ENCODE data around the gene SUPT6H.
"Not testable (repeated sequence)": the region's sequence is repeated elsewhere in the genome, so short reads cannot be mapped to it uniquely, and the experiment has no call there.

Gene SUPT6H

DNA sequence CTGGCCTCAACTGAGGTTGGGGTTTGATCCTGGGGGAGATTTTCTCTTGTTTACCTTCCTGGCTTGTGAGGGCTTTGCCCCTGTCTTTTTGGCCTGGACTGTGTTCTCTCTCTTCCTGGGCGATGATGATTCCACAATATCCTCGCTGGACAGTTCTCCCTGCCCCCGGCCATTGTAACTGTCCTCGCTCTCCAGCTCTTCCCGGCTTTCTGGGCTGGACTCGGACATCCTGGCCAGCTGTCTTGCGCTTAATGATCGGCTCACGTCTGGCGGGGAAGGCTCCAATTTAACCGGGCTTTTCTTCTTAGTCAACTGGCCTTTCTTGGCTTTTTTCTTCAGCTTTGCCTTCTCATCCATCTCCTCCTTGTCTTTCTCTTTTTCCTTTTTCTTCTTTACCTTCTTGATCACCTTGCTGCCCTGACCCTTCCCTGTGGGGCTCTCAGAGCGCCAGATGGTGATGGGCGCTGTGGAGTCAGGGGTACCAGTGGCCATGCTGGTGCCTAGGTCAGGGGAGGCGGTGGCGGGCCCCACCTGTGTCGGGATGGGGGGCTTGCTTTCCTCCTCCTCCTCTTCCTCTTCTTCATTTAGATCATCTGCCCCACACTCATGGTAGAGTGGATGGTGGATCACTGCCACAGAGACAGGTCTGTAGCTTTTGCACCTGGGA lies 41.7 kb downstream of the SUPT6H start:
- no peak for FAIRE-seq

DNA sequence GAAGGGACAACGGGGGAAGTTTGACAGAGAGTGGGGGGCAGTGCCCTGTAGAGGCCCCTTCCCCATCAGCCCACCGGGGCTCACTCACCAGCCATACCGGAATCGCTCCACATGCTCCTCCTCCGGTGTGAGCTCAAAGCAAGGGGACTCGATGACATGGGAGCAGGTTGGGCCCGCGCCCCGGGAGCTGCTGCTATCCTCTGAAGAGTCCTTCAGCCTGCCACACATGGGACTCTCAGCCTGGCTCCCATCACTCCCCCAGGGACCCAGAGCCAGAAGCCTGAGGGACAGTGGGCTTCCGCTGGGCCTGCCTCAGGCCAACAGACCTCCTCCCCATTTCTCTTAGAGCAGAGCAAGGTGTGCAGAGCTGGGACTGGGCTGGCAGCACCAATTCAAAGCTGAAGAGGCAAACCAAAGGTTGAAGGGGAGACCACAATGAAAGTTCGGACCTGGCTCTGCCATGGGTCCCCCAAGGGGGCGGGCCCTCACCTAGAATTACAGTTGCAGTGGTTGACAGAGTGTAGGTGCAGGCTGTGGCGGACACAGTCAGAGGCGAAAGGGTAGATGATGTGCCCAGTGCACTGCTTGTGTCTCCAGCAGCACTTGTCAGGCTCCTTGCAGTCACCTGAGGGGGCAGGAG lies 42.3 kb downstream of the SUPT6H start:
- no peak for FAIRE-seq

DNA sequence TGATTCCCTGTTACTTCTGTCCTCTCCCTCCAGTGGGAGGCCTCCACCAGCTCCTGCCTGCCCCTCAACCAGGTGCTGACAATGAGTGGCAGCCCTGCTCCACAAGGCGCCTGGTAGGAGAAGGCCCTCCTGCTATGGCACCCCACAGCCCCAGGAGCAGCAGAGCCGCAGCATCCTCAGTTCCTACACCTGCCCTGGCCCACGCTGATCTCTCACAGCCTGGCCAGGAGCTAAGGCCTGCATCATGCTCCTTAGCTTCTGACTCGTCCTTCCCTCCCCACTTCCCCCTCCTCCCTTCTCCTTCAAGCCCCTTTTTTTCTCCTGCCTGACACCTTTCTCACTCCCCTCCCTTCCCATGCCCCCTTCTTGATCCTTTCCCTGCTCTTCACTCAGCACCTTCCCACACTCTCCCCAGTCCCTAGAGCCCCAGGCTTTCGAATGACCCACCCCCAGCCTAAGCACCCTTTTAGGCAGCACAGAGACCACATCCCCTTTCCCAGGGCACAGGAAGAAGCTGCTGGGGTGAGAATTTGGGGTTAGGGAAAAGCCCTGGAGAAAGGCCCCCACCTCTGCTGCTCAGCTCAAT lies 43.2 kb downstream of the SUPT6H start:
- FAIRE-seq, result no peak

DNA sequence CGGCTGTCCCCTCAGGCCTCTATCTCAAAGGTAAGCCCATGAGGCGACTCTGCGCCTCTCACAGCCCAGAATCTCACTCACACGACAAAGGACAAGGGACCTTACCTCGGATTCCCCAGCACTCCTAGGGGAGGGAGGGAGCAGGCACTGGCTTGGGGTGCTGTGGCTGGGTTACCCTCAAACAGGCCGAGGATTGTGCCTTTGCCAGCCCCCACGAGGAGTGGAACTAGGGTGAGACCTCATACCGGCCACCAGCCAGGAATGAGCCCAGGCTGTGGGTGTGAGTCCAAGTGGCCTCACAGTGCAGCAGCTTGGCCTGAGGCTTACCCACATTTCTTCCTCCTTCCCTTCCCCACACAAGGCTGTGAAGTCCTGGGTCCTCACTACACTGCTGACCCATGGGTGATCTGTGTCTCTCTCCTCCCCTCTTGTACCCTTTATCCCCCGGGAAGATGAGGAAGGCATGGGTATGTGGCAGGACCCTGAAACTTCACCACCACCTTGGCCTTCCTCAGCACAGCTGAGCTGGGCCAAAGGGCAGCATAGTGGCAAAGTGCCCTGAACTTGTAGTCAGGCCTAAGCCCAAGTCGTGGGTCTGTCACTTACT lies 43.8 kb downstream of the SUPT6H start:
- FAIRE-seq, result no peak

DNA sequence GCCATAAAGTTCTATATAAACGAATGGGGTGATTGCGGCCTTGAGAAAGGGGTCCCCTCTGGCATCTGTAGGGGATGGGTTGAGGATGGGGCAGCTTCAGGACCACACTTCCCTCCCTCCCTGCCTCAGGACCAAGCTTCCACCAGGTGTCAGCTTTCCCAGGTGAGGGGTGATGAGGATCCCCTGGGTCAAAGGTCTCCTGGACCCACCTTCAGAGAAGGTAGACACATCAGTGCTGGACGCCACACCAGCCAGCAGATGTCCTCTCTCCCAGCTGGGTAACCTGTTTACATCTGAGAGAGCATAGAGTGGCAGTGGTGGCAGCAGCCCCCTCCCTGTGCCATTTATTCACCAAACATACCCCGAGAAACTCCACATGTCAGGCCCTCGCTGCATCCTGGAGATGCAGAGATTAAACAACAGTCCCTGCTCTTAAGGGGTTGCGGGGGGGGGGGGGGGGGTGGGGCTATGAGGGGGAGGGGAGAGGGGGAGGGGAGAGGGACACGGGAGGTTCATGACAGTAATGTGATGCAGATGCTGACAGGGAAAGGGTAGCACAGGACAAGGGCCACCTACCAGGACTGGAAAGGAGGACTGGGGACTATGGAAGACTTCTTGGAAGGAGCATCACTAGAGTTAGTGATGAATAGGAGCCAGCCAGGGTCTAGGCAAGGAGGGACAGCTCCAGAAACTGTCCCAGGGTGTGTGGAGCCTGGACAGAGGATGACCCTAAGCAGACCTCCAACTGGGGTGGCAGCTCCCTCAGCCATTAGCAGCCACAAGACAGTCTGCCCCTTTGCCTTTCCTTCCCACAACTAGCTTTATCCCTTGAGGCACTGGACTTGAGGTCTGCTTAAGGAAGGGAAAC lies 44.7 kb downstream of the SUPT6H start:
- no peak for FAIRE-seq

DNA sequence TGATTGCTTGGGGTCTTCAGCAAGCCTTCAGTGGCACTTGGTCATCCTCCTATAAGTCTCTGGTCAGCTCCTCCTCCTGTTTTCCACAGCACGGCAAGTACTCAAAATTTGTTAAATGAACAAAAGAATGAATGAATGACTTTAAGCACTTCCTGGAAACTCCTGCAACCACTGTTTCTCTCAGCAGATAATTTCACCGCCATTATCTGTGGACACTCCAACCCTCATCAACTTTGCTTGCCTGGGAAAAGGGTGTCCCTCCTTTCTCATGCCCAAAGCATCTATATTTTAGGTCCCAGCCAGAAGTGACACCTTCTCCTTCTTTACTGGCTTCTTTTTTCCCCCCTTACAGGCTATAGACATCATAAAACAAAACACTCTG lies 45.3 kb downstream of the SUPT6H start:
- FAIRE-seq, result no peak

DNA sequence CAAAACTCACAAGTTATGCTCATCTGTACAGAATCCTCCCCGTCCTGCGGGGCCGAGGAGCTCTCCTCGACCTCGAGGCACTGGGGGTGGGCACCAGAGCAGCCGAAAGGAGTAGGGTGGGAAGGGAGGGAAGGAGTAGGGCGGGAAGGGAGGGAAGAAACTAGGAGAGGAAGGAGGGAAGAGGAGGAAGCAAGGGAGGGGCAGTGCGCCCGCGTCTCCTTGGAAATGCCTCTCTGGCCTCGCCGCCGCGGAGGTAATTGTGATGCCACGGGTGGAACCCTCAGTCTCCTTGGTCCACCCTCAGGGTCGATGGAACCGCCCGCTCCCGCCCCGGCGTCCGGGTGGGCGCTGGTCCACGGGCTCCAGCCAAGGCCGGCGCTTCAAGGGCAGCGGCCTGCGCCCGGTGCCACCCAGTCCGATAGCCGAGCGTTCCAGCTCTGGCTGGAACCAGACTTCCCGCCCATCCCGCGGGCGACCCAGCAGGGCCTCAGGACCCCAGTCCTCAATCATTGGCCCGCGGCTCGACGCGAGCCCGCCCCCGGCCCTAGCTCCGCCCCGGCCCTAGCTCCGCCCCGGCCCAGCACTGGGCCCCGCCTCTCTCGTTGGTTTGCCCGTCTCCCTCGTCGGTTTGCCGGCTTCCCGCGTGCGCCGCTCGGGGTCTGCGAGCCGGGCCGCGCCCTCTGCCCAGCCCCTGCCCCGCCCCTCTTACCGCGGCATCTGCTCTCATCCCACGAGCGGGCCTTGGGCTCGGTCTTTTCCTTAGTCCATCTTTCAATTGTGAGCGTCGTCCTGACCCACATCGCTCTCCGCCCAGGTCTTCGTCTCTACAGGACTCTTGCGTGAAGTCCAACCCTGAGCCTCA lies 49.1 kb downstream of the SUPT6H start:
- FAIRE-seq, result no peak

DNA sequence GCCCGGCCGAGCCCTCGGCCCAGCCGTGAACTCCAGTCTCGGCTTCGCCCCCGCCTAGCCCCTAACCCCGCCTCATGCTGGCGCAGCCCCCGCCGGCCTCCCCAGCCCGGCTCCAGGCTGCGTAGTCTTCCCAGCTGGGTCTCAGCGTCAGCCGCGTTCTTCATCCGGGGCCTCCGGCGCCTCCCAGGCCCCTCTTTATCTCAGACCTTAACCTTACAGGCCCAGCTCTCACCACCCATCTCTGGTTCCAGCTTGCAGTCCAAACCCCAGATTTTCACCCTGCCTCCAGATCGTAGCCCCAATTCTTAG lies 49.7 kb downstream of the SUPT6H start, which contains the start of gene PROCA1:
TSS of gene PROCA1 (minus strand) at position 166 of the 309 bp plus-strand sequence. CDS start 228 bp downstream, outside the sequence.
- no peak for FAIRE-seq

DNA sequence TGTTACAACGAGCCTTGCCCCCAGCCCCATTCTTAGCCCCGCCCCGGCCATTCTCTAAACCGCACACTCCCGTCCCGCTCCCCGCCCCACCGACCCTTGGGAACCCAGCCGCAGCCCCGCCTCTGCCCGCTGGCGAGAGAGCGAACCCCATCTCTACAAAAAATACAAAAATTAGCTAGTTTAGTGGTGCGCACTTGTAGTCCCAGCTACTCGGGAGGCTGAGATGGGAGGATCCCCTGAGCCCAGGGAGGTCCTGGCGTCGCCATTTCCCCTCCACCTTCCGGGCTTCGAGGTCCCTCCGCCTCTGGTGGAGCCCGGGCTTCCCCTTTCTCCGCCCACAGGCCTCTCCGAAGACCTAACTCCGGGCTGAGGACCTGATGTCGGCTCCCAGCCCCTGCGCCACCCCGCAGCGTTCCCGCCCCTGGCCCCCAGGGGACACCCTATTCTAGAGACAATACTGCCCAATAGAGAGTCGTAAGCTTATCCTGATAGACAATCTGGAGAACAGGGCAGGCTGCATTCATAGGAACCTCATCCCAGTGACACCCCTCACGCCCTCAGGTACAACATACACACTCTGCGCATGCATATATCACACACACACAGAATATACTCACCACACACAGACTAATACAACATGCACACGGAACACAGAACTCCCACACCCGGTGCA lies 50.2 kb downstream of the SUPT6H start:
- no peak for FAIRE-seq

DNA sequence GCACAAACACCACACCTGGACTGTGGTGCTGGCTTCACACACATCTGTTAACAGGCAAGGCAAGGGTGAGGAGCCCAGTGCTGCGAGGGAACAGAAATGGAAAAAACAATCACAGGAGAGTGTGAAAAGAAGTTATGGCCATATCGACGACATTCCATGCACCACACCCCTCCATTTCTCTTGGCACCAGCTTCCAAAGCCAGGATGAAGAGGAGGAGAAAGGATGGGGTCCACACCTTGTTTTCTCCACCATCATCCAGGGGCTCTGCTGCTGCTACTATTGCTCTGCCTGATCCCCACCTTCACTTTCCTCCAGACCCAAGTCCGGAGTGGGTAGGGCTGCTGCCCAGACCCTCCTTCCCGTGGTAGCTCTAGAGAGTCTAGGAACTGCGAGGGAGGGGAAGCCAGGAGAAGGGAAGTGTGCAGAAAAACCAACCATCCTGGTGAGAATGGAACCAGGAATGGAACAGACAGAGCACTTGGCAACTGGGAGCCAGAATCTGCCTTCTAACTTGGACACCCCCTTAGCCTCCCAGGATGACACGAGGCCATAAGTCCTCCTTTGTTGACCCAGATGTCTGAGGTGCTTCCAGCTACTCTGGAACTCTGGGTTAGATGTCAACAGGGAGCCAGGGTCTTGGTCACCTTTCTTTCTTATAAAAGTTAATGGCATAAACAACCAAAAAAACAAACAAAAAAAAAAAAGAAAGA lies 50.9 kb downstream of the SUPT6H start:
- no peak for FAIRE-seq

DNA sequence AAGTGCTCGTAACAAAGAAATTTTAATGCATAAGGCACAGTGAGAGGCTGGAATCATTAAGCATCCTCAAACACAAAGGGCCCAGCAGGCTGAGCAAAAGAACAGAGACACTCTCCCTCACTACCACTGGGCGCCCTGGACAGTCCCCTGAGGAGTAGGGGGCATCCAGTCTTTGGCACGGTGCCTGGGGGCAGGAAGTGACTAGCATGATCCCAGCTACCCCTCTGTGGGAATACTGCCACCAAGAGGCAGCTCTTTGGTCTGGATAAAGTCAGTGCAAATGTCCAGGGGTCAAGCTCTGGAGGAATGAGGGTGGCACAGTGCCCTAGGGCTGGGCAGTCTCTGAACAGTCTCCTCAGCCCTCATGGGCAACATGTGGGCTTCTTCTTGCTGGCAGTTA lies 52.3 kb downstream of the SUPT6H start:
- no peak for FAIRE-seq

DNA sequence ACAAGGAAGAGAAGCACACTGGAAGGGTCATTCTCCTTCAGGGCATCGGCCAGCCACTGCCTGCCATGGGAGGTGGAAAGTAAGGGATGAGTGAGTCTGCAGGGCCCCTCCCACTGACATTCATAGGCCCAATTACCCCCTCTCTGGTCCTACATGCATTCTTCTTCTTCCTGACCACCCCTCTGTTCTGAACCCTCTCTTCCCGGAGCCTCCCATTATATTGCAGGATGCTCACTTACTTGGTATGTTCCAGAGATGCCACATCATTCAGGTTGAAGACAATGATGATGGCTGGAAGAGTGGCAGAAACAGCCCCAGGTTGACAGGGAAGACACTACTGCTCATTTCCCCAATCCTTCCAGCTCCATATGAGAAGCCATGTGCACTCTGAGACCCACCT lies 53.2 kb downstream of the SUPT6H start:
- FAIRE-seq, result no peak

DNA sequence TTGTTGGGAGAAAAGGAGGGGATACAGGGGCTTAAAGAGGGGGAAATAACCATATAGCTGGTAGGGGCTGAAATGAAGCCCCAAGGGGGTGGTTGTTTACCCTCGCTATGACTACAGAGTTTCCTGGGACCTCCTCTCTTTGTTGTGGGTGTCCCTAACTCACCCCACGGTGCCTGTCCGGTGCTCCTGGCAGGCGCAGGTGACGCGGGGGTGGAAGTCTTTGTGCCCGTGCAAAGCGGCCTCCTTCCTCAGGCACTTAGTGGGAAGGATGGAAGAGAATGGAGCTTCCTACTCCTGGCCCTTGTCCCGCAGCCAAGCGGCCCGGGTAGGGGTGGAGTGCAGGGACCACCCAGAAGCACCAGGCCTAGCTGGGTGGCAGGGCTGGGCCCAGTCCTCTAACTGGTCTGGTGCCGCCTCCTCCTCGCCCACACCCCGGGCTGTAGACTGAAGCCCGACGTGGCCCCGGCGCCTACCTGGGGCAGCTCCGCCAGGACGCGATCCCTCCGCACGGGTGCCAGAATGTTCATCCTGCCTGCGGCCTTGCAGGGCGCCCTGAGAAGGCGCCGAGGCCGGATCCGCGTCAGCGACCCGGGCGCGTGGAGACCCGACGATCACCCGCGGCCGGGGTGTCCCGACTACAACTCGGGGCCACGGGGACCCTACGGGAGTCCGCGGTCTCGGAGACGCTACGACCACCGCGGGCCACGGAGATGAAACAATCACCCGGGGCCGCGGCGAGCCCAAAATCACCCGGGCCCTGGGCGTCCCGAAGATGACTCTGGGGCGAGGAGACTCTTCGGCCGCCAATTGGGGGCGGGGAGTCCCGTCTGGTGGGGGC lies 55.0 kb downstream of the SUPT6H start:
- no peak for FAIRE-seq

DNA sequence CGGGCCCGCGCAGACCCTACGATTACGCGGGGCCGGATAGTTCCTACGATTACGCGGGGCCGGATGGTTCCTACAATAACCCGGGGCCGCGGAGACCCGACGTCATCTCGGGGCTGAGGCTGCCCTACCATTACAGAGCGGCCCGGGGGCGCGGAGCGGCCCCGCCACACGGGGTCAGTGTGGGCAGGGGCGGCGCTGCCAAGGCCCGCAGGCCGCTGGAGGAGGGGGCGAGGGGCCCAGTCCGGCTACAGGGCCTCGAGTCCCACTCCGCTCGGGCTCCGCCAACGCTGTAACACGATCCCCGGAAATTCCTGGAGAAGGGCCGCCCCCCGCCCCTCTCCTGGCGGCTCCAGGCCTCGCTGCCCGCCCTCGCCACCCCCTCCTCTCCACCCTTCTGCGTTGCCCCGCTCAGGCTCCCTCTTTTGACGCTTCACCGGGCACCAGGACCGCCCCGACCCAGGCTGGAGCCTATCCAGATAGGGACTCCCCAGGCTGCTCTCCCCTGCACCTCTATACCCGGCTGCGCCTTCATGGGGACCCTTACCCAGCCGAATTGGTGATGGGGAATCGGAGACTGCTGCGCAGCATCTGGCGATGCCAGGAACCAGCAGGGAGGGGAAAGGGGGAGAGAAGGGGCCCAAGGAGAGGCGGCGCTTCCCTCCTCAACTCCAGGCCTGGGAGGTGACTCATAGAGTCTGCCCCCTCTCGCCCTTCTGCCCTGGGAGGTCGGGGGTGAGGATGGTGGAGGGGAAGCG lies 55.8 kb downstream of the SUPT6H start, which contains the start of gene RAB34:
TSS of gene RAB34 (minus strand) at position 291 of the 755 bp plus-strand sequence. CDS start 602 bp downstream, outside the sequence.
- FAIRE-seq, result no peak

DNA sequence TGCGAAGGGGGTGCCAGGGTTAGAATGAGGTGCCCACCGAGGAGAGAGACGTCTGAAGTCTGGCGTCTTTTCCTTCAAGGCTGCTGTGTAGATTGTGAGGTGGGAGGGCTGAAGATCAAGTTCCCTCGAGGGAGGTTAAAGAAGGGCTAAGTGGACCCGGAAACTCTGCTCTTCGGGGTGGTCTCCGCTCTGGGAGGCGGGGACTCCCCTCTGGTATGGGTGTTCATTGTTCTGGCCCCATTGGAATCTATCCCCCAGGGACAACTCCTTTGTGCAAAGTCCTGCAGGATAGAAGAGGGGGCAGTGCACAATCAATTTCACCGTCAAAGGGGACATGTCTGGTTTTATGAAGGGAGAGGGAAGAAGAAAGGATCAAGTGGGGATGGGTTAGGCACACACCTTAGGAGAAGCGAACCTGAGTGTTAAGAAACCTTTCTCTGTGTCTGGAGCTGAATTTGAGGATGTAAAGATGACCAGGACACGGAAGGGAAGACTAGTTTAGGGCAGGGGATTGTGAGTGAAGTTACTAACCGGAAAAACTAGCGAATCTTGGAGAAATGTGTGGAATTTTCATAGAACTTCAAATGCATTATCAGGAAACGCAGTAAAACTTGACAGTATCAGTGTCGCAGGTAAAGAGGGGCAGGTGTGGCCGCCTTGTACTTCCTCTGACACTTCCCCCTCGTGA lies 56.5 kb downstream of the SUPT6H start:
- FAIRE-seq, result no peak

DNA sequence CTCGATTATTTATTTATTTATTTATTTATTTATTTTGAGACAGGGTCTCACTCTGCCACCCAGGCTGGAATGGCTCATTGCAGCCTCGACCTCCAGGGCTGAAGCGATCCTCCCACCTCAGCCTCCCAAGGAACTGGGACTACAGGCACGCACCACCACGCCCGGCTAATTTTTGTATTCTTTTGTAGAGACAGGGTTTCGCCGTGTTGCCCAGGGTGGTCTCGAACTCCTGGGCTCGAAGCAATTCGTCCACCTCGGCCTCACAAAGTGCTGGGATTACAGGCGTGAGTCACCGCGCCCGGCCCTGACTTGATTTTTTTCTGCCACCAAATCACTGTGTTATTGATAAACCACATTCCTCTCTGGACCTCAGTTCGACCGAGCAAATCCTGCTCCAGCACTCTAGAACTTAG lies 57.0 kb downstream of the SUPT6H start:
- no peak for FAIRE-seq

DNA sequence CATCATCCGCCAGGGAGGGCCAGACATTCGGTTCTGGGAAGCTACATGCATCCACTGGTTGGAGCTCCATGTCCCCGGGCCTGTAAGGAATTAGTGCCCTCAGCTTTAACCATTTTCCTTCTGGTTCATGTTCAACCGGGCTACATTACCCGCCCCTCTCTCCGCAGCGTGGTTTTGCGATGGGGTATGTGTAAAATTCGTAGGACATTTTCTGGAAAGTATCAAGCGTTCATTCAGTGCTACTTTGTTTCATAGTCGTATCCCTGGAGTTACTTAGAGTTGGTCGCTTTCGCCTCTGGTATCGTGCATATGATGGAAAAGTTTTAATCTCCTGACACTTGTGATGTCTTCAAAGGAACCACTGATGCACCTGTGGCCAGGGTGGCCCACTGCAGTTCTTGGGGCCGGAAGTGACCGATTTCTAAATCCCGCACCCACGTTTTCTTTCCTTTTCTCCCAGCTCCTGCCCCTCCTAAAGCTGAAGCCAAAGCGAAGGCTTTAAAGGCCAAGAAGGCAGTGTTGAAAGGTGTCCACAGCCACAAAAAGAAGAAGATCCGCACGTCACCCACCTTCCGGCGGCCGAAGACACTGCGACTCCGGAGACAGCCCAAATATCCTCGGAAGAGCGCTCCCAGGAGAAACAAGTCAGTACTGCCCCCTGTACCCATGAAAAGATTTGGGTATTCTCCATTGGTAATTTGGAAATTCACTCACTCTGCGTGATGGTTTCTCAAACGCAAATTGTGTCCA lies 58.4 kb downstream of the SUPT6H start:
- FAIRE-seq, result no peak

DNA sequence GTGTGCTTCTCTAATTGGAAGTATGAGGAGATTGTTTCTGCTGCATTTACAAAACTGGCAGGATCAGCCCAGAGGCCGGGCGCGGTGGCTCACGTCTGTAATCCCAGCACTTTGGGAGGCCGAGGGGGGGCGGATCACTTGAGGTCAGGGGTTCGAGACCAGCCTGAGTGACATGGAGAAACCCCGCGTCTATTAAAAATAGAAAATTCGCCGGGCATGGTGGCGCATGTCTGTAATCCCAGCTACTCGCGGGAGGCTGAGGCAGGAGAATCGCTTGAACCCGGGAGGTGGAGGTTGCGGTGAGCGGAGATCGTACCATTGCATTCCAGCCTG lies 59.0 kb downstream of the SUPT6H start:
- FAIRE-seq, result not testable (repeated sequence)

All from endometrium (tissue), 2 donors.